Smooth muscle cell (in vitro differentiated cells): ENCODE results near the gene ADAMTS2. TPM values are rescaled to one million over a fixed set of nuclear protein-coding genes. Genes with fewer than 3 reads are reported as not detected.
"Not testable (repeated sequence)": the region's sequence is repeated elsewhere in the genome, so short reads cannot be mapped to it uniquely, and the experiment has no call there.

ENCODE experiments used
- DNase-seq: peaks from one replicate; lab custom pipeline; 2025; ENCODE audit not compliant: unreplicated experiment; lab: John Stamatoyannopoulos, UW
- H2AFZ ChIP-seq: fragments of 200-600 bp; sonication (generic); 2 replicates; pipeline ENCODE4 v1.6.0; 2016; ENCODE audit warnings: antibody characterized with exemption, low read depth, mild to moderate bottlenecking
- H3F3A ChIP-seq: fragments of 200-600 bp; sonication (generic); 2 replicates; pipeline ENCODE4 v1.6.0; 2017; ENCODE audit warnings: antibody characterized with exemption, low read depth
- H3K27ac ChIP-seq: fragments of 200-600 bp; sonication (generic); 2 replicates; pipeline ENCODE4 v1.5.1; 2016; ENCODE audit warnings: low read depth, mild to moderate bottlenecking
- H3K27me3 ChIP-seq: fragments of 200-600 bp; sonication (generic); 2 replicates; pipeline ENCODE4 v1.6.1; 2016; ENCODE audit warnings: low read depth, mild to moderate bottlenecking
- H3K36me3 ChIP-seq: fragments of 200-600 bp; sonication (generic); 2 replicates; pipeline ENCODE4 v1.5.1; 2016; ENCODE audit warnings: low read depth
- H3K4me1 ChIP-seq: fragments of 200-600 bp; sonication (generic); 2 replicates; pipeline ENCODE4 v1.5.1; 2016; ENCODE audit warnings: low read depth
- H3K4me2 ChIP-seq: fragments of 200-600 bp; sonication (generic); 2 replicates; pipeline ENCODE4 v1.6.0; 2016; ENCODE audit warnings: mild to moderate bottlenecking
- H3K4me3 ChIP-seq: fragments of 200-600 bp; sonication (generic); 2 replicates; pipeline ENCODE4 v1.5.1; 2016; ENCODE audit warnings: mild to moderate bottlenecking
- H3K79me2 ChIP-seq: fragments of 200-600 bp; sonication (generic); 2 replicates; pipeline ENCODE4 v1.6.0; 2016; ENCODE audit warnings: low read depth, mild to moderate bottlenecking
- H3K9ac ChIP-seq: fragments of 200-600 bp; sonication (generic); 2 replicates; pipeline ENCODE4 v1.6.0; 2016; ENCODE audit warnings: low read depth
- H3K9me3 ChIP-seq: fragments of 200-600 bp; sonication (generic); replicated peaks from 2 replicates; pipeline ENCODE4 v1.5.1; 2016; ENCODE audit warnings: low read depth
- H4K20me1 ChIP-seq: fragments of 200-600 bp; sonication (generic); 2 replicates; pipeline ENCODE4 v1.6.0; 2016; ENCODE audit warnings: low read depth
- WGBS: methylation state at CpG from one replicate; pipeline ENCODE4 v1.1.7; 2016; ENCODE audit warnings: low lambda C conversion rate; 5-methylcytosine and 5-hydroxymethylcytosine counted together
- polyA plus RNA-seq: library from polyadenylated mRNA; unstranded; fragments of >200 nt; fragmentation: Nextera tagmentation; extraction: Ambion mirVana; gene quantifications from 2 replicates; pipeline ENCODE4 v1.2.1, GENCODE V29; 2016
- total RNA-seq: library from RNA; depleted of rRNA; stranded (reverse); fragments of >200 nt; gene quantifications from 2 replicates; pipeline ENCODE4 v1.2.3, GENCODE V29; 2014
- TF ChIP-seq, protein P1 (sequence below): fragments of 200-600 bp; sonication (generic); IDR thresholded peaks from 2 replicates; pipeline ENCODE4 v1.5.1; 2017; ENCODE audit warnings: borderline replicate concordance, mild to moderate bottlenecking, antibody characterized with exemption; ENCODE audit not compliant: insufficient read depth, poor library complexity, severe bottlenecking

The ADAMTS2 gene
- total and polyA plus RNA-seq, 2 experiments from 2014 or later = 22.8 to 37.5 TPM

DNA sequence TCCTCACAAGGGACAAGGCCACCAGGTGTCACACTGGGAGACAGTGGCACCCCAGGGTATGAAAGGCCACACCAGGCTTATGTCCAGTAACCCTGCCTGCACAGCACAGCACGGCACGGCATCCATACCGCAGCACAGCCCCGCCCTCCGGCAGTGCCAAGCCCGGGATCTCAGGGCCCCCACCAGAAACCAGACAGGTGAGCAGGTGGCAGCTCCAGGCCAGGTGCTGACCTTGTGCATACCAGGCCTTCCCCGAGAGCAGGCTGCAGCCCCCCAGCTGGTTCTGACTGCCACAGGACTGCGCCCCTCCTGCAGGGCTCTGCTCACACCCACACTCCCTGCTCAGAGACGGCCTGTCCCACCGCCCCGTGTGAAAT, 56.5 kb downstream of the ADAMTS2 start:
- H3K27ac ChIP-seq = no peak overlapping the region
- peaks cover 17% of the 10 kb centered on the region for H3K4me1 ChIP-seq
- H4K20me1 ChIP-seq = no peaks in the 10 kb centered on the region
- DNase-seq = no peak
- no peaks in the 10 kb centered on the region for H3K27me3 ChIP-seq
- no peak overlapping the region for H3K4me3 ChIP-seq
- no peaks in the 10 kb centered on the region for H3K9me3 ChIP-seq
- H3F3A ChIP-seq = no peaks in the 10 kb centered on the region
- no peak overlapping the region for H3K4me2 ChIP-seq
- TF ChIP-seq, protein P1, sequence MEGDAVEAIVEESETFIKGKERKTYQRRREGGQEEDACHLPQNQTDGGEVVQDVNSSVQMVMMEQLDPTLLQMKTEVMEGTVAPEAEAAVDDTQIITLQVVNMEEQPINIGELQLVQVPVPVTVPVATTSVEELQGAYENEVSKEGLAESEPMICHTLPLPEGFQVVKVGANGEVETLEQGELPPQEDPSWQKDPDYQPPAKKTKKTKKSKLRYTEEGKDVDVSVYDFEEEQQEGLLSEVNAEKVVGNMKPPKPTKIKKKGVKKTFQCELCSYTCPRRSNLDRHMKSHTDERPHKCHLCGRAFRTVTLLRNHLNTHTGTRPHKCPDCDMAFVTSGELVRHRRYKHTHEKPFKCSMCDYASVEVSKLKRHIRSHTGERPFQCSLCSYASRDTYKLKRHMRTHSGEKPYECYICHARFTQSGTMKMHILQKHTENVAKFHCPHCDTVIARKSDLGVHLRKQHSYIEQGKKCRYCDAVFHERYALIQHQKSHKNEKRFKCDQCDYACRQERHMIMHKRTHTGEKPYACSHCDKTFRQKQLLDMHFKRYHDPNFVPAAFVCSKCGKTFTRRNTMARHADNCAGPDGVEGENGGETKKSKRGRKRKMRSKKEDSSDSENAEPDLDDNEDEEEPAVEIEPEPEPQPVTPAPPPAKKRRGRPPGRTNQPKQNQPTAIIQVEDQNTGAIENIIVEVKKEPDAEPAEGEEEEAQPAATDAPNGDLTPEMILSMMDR = no peak
- H3K79me2 ChIP-seq = peaks cover 5% of the 10 kb centered on the region
- no peaks in the 10 kb centered on the region for H3K36me3 ChIP-seq
- H2AFZ ChIP-seq = no peak overlapping the region
- H3K9ac ChIP-seq = no peak overlapping the region
- 92% methylated on average over 11 of the region's 11 CpGs for WGBS

DNA sequence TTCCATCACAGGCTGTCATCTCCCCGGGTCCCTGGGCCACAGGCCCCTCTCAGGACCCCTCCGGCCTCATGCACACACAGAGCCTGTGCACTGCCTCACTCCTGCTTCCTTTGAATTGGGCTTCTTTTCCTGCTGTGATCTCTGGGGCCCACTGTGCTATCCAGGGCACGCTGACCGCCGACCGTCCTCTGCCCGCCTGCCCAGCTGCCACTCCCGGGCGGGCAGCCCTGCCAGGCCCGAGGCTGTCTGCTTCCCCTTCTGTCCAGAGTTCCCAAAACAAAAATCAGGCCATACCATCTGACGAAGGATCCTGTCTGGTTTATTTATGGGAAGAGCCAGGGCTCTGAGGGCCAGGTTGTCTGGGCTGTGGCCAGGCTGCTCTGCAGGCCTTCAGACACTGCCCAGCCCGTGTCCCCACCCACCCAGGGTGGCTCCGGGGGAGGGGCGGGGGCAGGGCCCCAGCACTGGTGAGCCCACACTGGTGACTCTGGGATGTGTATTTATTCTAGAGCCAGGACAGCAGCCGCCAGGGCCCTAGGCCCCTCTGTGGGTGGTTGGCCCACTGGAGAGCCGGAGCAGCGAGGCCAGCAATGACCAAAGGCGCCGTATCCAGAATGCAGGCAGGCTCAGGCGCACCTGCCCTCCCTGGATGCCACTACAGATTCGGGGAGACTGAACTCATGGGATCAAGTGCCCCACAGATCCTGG, 57.0 kb downstream of the ADAMTS2 start:
- H3K36me3 ChIP-seq = no peaks in the 10 kb centered on the region
- 84% methylated on average over 21 of the region's 21 CpGs for WGBS
- H2AFZ ChIP-seq = no peak overlapping the region
- no peaks in the 10 kb centered on the region for H4K20me1 ChIP-seq
- TF ChIP-seq, protein P1 = no peak
- DNase-seq = no peak
- H3K27ac ChIP-seq = no peak overlapping the region
- H3K9me3 ChIP-seq = no peaks in the 10 kb centered on the region
- peaks cover 16% of the 10 kb centered on the region for H3K4me1 ChIP-seq
- no peaks in the 10 kb centered on the region for H3K27me3 ChIP-seq
- H3K4me3 ChIP-seq = no peak overlapping the region
- no peaks in the 10 kb centered on the region for H3F3A ChIP-seq
- peaks cover 5% of the 10 kb centered on the region for H3K79me2 ChIP-seq
- H3K9ac ChIP-seq = no peak overlapping the region
- H3K4me2 ChIP-seq = no peak overlapping the region

DNA sequence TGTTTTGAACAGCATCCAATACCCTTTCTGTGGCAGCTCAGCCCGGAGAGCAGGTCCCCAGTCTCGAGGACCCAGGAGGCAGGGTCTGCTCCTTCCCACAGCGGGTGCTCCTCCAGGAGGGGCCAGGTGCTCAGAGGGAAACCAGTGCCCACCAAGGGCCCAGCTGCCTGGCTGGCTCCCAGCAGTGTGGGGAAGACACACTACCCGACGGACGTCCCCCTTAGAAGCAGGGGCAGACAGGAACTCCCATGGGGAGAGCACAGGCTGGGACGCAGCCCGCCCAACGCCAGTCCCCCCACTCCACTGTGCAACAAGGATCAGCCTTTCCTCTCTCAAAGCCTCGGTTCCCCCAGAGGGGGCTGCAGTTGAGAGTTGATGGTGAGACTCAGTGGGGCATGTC, 57.6 kb downstream of the ADAMTS2 start:
- Histone ChIP-seq H3K79me2 (peaks cover 6% of the 10 kb centered on the region), H3K27ac (no peak overlapping the region), H2AFZ (no peak overlapping the region), H4K20me1 (no peaks in the 10 kb centered on the region), H3K27me3 (no peaks in the 10 kb centered on the region), H3K4me3 (no peak overlapping the region), H3K9me3 (no peaks in the 10 kb centered on the region), H3F3A (no peaks in the 10 kb centered on the region), H3K4me1 (peaks cover 12% of the 10 kb centered on the region), H3K9ac (no peak overlapping the region), H3K36me3 (no peaks in the 10 kb centered on the region), H3K4me2 (no peak overlapping the region)
- no peak for DNase-seq
- TF ChIP-seq, protein P1 = no peak
- WGBS = 98% methylated on average over 10 of the region's 10 CpGs

DNA sequence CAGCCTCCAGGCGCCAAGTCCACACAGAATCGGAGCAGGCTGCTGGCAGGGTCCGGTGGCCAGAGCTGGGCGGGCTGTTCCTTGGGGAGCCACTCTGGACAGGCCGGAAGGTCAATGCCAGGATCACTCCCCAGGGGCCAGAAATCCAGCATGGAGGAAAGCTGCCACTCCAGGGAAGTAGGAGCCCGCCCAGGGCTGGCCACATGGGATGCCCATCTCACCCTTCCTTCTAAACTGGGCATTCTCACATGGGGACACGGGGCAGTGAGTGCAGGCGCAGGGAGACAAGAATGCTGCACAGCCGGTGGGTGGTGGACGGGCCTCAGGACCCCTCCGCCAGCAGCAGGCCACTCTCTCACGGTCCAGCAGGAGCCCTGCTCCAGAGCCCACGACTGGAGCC, 58.2 kb downstream of the ADAMTS2 start:
- Histone ChIP-seq H3K79me2 (peaks cover 10% of the 10 kb centered on the region), H3K9me3 (no peaks in the 10 kb centered on the region), H3K27ac (no peak overlapping the region), H2AFZ (no peak overlapping the region), H3K4me3 (no peak overlapping the region), H4K20me1 (no peaks in the 10 kb centered on the region), H3F3A (no peaks in the 10 kb centered on the region), H3K4me2 (no peak overlapping the region), H3K27me3 (no peaks in the 10 kb centered on the region), H3K4me1 (peaks cover 12% of the 10 kb centered on the region), H3K36me3 (no peaks in the 10 kb centered on the region), H3K9ac (no peak overlapping the region)
- TF ChIP-seq, protein P1 = no peak
- WGBS = 95% methylated on average over 13 of the region's 13 CpGs
- no peak for DNase-seq

DNA sequence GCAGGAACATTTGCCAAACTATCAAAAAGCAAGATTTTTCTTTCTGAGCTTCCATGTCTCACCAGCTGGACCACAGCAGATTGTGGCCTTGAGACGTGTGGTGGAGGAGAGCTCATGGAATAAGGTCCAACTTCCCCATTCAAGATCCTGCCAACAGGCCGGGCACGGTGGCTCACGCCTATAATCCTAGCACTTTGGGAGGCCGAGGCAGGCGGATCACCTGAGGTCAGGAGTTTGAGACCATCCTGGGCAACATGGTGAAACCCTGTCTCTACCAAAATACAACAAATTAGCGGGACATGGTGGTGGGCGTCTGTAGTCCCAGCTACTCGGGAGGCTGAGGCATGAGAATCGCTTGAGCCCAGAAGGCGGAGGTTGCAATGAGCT, 59.5 kb downstream of the ADAMTS2 start:
- DNase-seq = not testable (repeated sequence)
- peaks cover 10% of the 10 kb centered on the region for H3K79me2 ChIP-seq

More for the DNA sequence above, 59.5 kb downstream of the ADAMTS2 start:
- 93% methylated on average over 11 of the region's 11 CpGs for WGBS
- H3K9me3 ChIP-seq, H3K27me3 ChIP-seq, H4K20me1 ChIP-seq, H3K36me3 ChIP-seq, H3K9ac ChIP-seq, H3F3A ChIP-seq, H3K4me3 ChIP-seq: not testable (repeated sequence)
- Histone ChIP-seq H2AFZ (peak overlapping the region; percentile 75), H3K4me1 (peaks cover 12% of the 10 kb centered on the region), H3K4me2 (peak overlapping the region; percentile 68), H3K27ac (peak overlapping the region; percentile 26)
